ENCODE results near the gene SORBS2. TPM values are rescaled to one million over a fixed set of nuclear protein-coding genes. Genes with fewer than 3 reads are reported as not detected.

SORBS2 gene
- polyA plus RNA-seq, 1 donor from 2014 or later = 46.0 TPM

DNA sequence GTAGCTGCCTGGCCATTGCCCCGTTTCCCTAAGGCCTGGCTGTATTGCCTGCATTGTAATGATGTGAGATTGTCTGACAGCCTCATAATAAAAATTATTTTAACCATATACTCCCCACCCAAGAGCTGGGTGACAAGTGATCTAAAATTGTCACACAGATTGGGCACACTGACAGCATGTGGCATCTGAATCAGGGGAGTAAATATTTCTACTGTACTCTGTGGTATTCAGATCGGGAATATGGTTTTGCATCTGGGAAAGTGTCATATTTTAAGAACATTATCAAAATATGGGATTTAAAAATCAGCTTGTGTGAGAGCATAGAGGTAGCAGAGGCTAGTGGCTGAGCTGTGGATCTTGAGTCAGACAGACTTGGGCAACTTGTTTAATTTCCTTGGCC is 140.9 kb downstream of the SORBS2 start:
- H3K4me2 ChIP-seq (ENCODE audit: low read length) = no peak overlapping the region
- no peaks in the 10 kb centered on the region for H3K9me2 ChIP-seq (ENCODE audit: insufficient read depth, low read length)
- TF ChIP-seq EZH2 (IDR thresholded peaks at IDR 0.05; ENCODE audit: borderline replicate concordance, insufficient read depth, low read length, poor library complexity, severe bottlenecking) (no peak), REST (IDR thresholded peaks at IDR 0.05; ENCODE audit: borderline replicate concordance) (no peak), TAF1 (IDR thresholded peaks at IDR 0.05; ENCODE audit: low read depth) (no peak), MXI1 (conservative IDR thresholded peaks at IDR 0.05; ENCODE audit: poor library complexity, severe bottlenecking) (no peak), EP300 (conservative IDR thresholded peaks at IDR 0.05; ENCODE audit: poor library complexity, severe bottlenecking) (no peak), SMC3 (conservative IDR thresholded peaks at IDR 0.05; ENCODE audit: poor library complexity) (no peak), POLR2AphosphoS5 (IDR thresholded peaks at IDR 0.05) (no peak), RAD21 (conservative IDR thresholded peaks at IDR 0.05) (no peak)
- TF ChIP-seq, protein P1, sequence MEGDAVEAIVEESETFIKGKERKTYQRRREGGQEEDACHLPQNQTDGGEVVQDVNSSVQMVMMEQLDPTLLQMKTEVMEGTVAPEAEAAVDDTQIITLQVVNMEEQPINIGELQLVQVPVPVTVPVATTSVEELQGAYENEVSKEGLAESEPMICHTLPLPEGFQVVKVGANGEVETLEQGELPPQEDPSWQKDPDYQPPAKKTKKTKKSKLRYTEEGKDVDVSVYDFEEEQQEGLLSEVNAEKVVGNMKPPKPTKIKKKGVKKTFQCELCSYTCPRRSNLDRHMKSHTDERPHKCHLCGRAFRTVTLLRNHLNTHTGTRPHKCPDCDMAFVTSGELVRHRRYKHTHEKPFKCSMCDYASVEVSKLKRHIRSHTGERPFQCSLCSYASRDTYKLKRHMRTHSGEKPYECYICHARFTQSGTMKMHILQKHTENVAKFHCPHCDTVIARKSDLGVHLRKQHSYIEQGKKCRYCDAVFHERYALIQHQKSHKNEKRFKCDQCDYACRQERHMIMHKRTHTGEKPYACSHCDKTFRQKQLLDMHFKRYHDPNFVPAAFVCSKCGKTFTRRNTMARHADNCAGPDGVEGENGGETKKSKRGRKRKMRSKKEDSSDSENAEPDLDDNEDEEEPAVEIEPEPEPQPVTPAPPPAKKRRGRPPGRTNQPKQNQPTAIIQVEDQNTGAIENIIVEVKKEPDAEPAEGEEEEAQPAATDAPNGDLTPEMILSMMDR (IDR thresholded peaks at IDR 0.05; ENCODE audit: poor library complexity, severe bottlenecking) = no peak
- peaks cover 5% of the 10 kb centered on the region for H3K36me3 ChIP-seq (ENCODE audit: insufficient read depth, low read length)
- H4K20me1 ChIP-seq (ENCODE audit: insufficient read depth) = no peaks in the 10 kb centered on the region
- no peak overlapping the region for H3K27ac ChIP-seq (ENCODE audit: low read length)
- no peak overlapping the region for H3K4me3 ChIP-seq (ENCODE audit: low read length)
- no peaks in the 10 kb centered on the region for H3K9me3 ChIP-seq (ENCODE audit: low read length)
- no peaks in the 10 kb centered on the region for H3K79me2 ChIP-seq (replicated peaks; ENCODE audit: insufficient read depth, low read length)
- H2AFZ ChIP-seq (ENCODE audit: low read depth, low read length) = no peak overlapping the region
- no peak overlapping the region for H3K9ac ChIP-seq (ENCODE audit: low read length)
- no peaks in the 10 kb centered on the region for H3F3A ChIP-seq (ENCODE audit: insufficient read depth, low read length, poor library complexity, severe bottlenecking)
- no peaks in the 10 kb centered on the region for H3K27me3 ChIP-seq (ENCODE audit: insufficient read depth, low read depth, low read length)

GRCh38 chr4:185669288-185669687 is 142.7 kb downstream of the SORBS2 start:
- Histone ChIP-seq H4K20me1 (ENCODE audit: insufficient read depth) (no peaks in the 10 kb centered on the region), H3K27me3 (ENCODE audit: insufficient read depth, low read depth, low read length) (no peaks in the 10 kb centered on the region), H2AFZ (ENCODE audit: low read depth, low read length) (no peak overlapping the region), H3K27ac (ENCODE audit: low read length) (no peak overlapping the region), H3F3A (ENCODE audit: insufficient read depth, low read length, poor library complexity, severe bottlenecking) (no peaks in the 10 kb centered on the region), H3K4me3 (ENCODE audit: low read length) (no peak overlapping the region), H3K79me2 (replicated peaks; ENCODE audit: insufficient read depth, low read length) (no peaks in the 10 kb centered on the region), H3K9me2 (ENCODE audit: insufficient read depth, low read length) (no peaks in the 10 kb centered on the region), H3K9ac (ENCODE audit: low read length) (no peak overlapping the region), H3K9me3 (ENCODE audit: low read length) (no peaks in the 10 kb centered on the region), H3K36me3 (ENCODE audit: insufficient read depth, low read length) (no peaks in the 10 kb centered on the region), H3K4me2 (ENCODE audit: low read length) (no peak overlapping the region)
- TF ChIP-seq MXI1 (conservative IDR thresholded peaks at IDR 0.05; ENCODE audit: poor library complexity, severe bottlenecking) (no peak), POLR2AphosphoS5 (IDR thresholded peaks at IDR 0.05) (no peak)

GRCh38 chr4:185666156-185666555 is 145.8 kb downstream of the SORBS2 start:
- Histone ChIP-seq H3K9me3 (ENCODE audit: low read length) (no peaks in the 10 kb centered on the region), H3K27ac (ENCODE audit: low read length) (no peak overlapping the region), H3K9me2 (ENCODE audit: insufficient read depth, low read length) (no peaks in the 10 kb centered on the region), H4K20me1 (ENCODE audit: insufficient read depth) (no peaks in the 10 kb centered on the region), H3K4me2 (ENCODE audit: low read length) (no peak overlapping the region), H3F3A (ENCODE audit: insufficient read depth, low read length, poor library complexity, severe bottlenecking) (no peaks in the 10 kb centered on the region), H3K79me2 (replicated peaks; ENCODE audit: insufficient read depth, low read length) (no peaks in the 10 kb centered on the region), H3K4me3 (ENCODE audit: low read length) (no peak overlapping the region), H3K9ac (ENCODE audit: low read length) (no peak overlapping the region), H3K27me3 (ENCODE audit: insufficient read depth, low read depth, low read length) (no peaks in the 10 kb centered on the region), H3K36me3 (ENCODE audit: insufficient read depth, low read length) (peaks cover 14% of the 10 kb centered on the region), H2AFZ (ENCODE audit: low read depth, low read length) (no peak overlapping the region)
- TF ChIP-seq, protein P1 (IDR thresholded peaks at IDR 0.05; ENCODE audit: poor library complexity, severe bottlenecking) = no peak
- no peak for TF ChIP-seq POLR2AphosphoS5 (IDR thresholded peaks at IDR 0.05)
- no peak for TF ChIP-seq EP300 (conservative IDR thresholded peaks at IDR 0.05; ENCODE audit: poor library complexity, severe bottlenecking)
- TF ChIP-seq SMC3 (conservative IDR thresholded peaks at IDR 0.05; ENCODE audit: poor library complexity) = no peak
- no peak for TF ChIP-seq MXI1 (conservative IDR thresholded peaks at IDR 0.05; ENCODE audit: poor library complexity, severe bottlenecking)
- no peak for TF ChIP-seq EZH2 (IDR thresholded peaks at IDR 0.05; ENCODE audit: borderline replicate concordance, insufficient read depth, low read length, poor library complexity, severe bottlenecking)
- no peak for TF ChIP-seq REST (IDR thresholded peaks at IDR 0.05; ENCODE audit: borderline replicate concordance)
- no peak for TF ChIP-seq TAF1 (IDR thresholded peaks at IDR 0.05; ENCODE audit: low read depth)
